Neural progenitor cell (in vitro differentiated cells): ENCODE data around the gene IQSEC1. TPM values are rescaled to one million over a fixed set of nuclear protein-coding genes. Genes with fewer than 3 reads are reported as not detected.

Experiments
- DNase-seq: peaks from one replicate; pipeline ENCODE4 v3.0.0-alpha.2; 2016; ENCODE audit warnings: low spot score
- H2AFZ ChIP-seq: fragments of 200-600 bp; sonication (generic); replicated peaks from 2 replicates; pipeline ENCODE4 v1.6.1; 2016; ENCODE audit warnings: antibody characterized with exemption
- H3F3A ChIP-seq: fragments of 200-600 bp; sonication (generic); 2 replicates; pipeline ENCODE4 v1.6.1; 2016; ENCODE audit warnings: antibody characterized with exemption, low read depth
- H3K27ac ChIP-seq: fragments of 200-600 bp; sonication (generic); 2 replicates; pipeline ENCODE4 v1.5.1; 2016; ENCODE audit warnings: mild to moderate bottlenecking
- H3K27me3 ChIP-seq: fragments of 200-600 bp; sonication (generic); 2 replicates; pipeline ENCODE4 v1.6.1; 2016; ENCODE audit warnings: mild to moderate bottlenecking, moderate library complexity
- H3K36me3 ChIP-seq: fragments of 200-600 bp; sonication (generic); 2 replicates; pipeline ENCODE4 v1.5.1; 2016
- H3K4me1 ChIP-seq: fragments of 200-600 bp; sonication (generic); 2 replicates; pipeline ENCODE4 v1.6.1; 2016; ENCODE audit warnings: mixed run types
- H3K4me2 ChIP-seq: fragments of 200-600 bp; sonication (generic); 2 replicates; pipeline ENCODE4 v1.6.1; 2016
- H3K4me3 ChIP-seq: fragments of 200-600 bp; sonication (generic); 2 replicates; pipeline ENCODE4 v1.5.1; 2016
- H3K79me2 ChIP-seq: fragments of 200-600 bp; sonication (generic); 2 replicates; pipeline ENCODE4 v1.6.1; 2016; ENCODE audit warnings: low read depth
- H3K9ac ChIP-seq: fragments of 200-600 bp; sonication (generic); 2 replicates; pipeline ENCODE4 v1.6.1; 2016
- H3K9me3 ChIP-seq: fragments of 200-600 bp; sonication (generic); 2 replicates; pipeline ENCODE4 v1.5.1; 2016; ENCODE audit warnings: low read depth
- H4K20me1 ChIP-seq: fragments of 200-600 bp; sonication (generic); 2 replicates; pipeline ENCODE4 v1.6.1; 2016; ENCODE audit warnings: low read depth
- H3K27ac Mint-ChIP-seq: 3 replicates; pipeline ENCODE4 v1.8.0; 2021; ENCODE audit warnings: mixed read lengths
- H3K27me3 Mint-ChIP-seq: 2 replicates; pipeline ENCODE4 v1.8.0; 2022; ENCODE audit warnings: low read depth, mild to moderate bottlenecking, inconsistent platforms, moderate library complexity, mixed read lengths; ENCODE audit not compliant: insufficient read depth
- H3K36me3 Mint-ChIP-seq: 3 replicates; pipeline ENCODE4 v1.8.0; 2021; ENCODE audit warnings: mixed read lengths
- H3K4me1 Mint-ChIP-seq: 3 replicates; pipeline ENCODE4 v1.8.0; 2021; ENCODE audit warnings: mixed read lengths
- H3K4me3 Mint-ChIP-seq: 3 replicates; pipeline ENCODE4 v1.8.0; 2021; ENCODE audit warnings: mild to moderate bottlenecking, moderate library complexity, mixed read lengths
- H3K9me3 Mint-ChIP-seq: 3 replicates; pipeline ENCODE4 v1.8.0; 2020; ENCODE audit warnings: mixed read lengths
- EZH2 ChIP-seq: fragments of 200-600 bp; sonication (generic); IDR thresholded peaks from 2 replicates; pipeline ENCODE4 v1.6.1; 2017; ENCODE audit warnings: antibody characterized with exemption, mild to moderate bottlenecking, moderate library complexity
- EZH2phosphoT487 ChIP-seq: fragments of 200-600 bp; sonication (generic); IDR thresholded peaks from 2 replicates; pipeline ENCODE4 v1.6.1; 2017; ENCODE audit warnings: antibody characterized with exemption
- total RNA-seq: library from RNA; depleted of rRNA; stranded (reverse); fragments of >200 nt; gene quantifications from 2 replicates; pipeline ENCODE4 v1.2.3, GENCODE V29; 2015; ENCODE audit warnings: low replicate concordance
- TF ChIP-seq, protein P1 (sequence below): fragments of 200-600 bp; sonication (generic); IDR thresholded peaks from 2 replicates; pipeline ENCODE4 v1.5.1; 2017; ENCODE audit warnings: antibody characterized with exemption, mild to moderate bottlenecking

The IQSEC1 gene
- total RNA-seq, 1 donor from 2014 or later: 8.9 TPM

DNA sequence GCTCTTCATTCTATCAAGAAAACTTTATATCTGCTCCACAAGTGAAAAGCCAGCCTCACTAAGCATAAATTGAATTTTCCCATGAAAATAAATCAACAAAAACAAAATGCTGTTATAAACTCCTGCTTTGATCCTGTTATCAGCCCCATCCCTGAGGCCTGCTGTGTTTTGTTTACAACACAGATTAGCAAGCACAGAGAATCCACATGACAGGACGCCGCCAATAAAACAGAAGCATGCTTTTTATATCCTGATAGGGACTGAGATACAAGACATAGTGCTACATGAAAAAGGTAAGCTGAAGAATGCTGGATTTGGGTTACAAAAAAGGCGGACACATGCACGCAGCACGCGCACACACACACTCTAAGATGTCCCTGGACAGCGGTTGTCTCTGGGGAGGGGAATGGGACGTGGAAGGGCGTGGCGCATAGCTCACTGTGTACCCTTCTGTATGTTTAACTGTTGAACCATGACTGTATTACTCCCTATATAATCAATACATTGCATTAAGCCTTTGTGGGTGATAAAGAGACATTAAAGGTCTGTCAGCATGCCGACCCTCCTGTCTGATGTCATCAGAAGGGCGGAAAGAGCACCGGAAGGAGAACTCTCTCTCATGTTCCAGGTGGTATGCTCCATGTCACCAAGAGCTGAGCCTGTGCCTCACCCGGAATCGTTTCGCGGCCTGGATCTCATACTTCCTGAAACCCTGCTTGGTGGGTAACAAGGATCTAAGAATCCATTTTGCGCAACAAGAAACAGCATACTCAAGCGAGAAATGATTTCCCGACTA lies 93.9 kb downstream of the IQSEC1 start:
- Histone ChIP-seq H3K4me2 (no peak overlapping the region), H3K79me2 (no peaks in the 10 kb centered on the region), H3K36me3 (no peaks in the 10 kb centered on the region), H3K4me3 (no peak overlapping the region), H3F3A (peaks cover 4% of the 10 kb centered on the region), H3K9me3 (no peaks in the 10 kb centered on the region), H2AFZ (no peak overlapping the region), H3K4me1 (no peaks in the 10 kb centered on the region), H3K27ac (no peak overlapping the region), H4K20me1 (peaks cover 34% of the 10 kb centered on the region), H3K27me3 (no peaks in the 10 kb centered on the region), H3K9ac (no peak overlapping the region)
- H3K36me3 Mint-ChIP-seq: no peaks in the 10 kb centered on the region
- H3K27me3 Mint-ChIP-seq: peaks cover 2% of the 10 kb centered on the region
- peaks cover 30% of the 10 kb centered on the region for H3K4me1 Mint-ChIP-seq
- TF ChIP-seq EZH2 (no peak), EZH2phosphoT487 (no peak)
- TF ChIP-seq, protein P1, sequence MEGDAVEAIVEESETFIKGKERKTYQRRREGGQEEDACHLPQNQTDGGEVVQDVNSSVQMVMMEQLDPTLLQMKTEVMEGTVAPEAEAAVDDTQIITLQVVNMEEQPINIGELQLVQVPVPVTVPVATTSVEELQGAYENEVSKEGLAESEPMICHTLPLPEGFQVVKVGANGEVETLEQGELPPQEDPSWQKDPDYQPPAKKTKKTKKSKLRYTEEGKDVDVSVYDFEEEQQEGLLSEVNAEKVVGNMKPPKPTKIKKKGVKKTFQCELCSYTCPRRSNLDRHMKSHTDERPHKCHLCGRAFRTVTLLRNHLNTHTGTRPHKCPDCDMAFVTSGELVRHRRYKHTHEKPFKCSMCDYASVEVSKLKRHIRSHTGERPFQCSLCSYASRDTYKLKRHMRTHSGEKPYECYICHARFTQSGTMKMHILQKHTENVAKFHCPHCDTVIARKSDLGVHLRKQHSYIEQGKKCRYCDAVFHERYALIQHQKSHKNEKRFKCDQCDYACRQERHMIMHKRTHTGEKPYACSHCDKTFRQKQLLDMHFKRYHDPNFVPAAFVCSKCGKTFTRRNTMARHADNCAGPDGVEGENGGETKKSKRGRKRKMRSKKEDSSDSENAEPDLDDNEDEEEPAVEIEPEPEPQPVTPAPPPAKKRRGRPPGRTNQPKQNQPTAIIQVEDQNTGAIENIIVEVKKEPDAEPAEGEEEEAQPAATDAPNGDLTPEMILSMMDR: no peak
- no peaks in the 10 kb centered on the region for H3K9me3 Mint-ChIP-seq
- no peak for DNase-seq
- no peak overlapping the region for H3K27ac Mint-ChIP-seq
- no peak overlapping the region for H3K4me3 Mint-ChIP-seq

DNA sequence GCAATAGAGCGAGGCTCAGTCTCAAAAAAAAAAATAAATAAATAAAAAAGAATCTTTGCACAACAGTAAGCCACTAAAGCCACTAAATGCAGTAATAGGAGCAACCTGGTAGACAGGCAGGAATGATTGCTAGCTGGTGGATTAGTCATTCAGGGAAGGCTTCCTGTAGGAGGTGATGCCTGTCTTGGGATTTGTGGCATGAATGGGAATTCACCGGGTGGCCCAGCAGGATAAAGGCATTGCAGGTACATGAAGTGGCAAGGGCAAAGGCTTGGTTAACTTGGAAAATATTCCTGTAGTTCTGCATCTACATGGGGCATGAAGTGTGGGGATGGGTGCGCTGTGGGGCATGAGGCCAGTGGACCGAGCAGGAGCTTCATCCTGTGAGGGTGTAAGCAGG lies 94.5 kb downstream of the IQSEC1 start:
- Mint-ChIP-seq H3K36me3 (no peaks in the 10 kb centered on the region), H3K9me3 (no peaks in the 10 kb centered on the region), H3K27ac (no peak overlapping the region), H3K27me3 (peaks cover 2% of the 10 kb centered on the region), H3K4me1 (peaks cover 27% of the 10 kb centered on the region), H3K4me3 (no peak overlapping the region)
- Histone ChIP-seq H3K4me2 (no peak overlapping the region), H3K4me1 (no peaks in the 10 kb centered on the region), H3K4me3 (no peak overlapping the region), H3K9me3 (no peaks in the 10 kb centered on the region), H3K27ac (no peak overlapping the region), H4K20me1 (peaks cover 28% of the 10 kb centered on the region), H3K79me2 (no peaks in the 10 kb centered on the region), H3K27me3 (no peaks in the 10 kb centered on the region), H3K36me3 (no peaks in the 10 kb centered on the region), H3F3A (peaks cover 3% of the 10 kb centered on the region), H2AFZ (no peak overlapping the region), H3K9ac (no peak overlapping the region)
- DNase-seq: no peak
- TF ChIP-seq, protein P1: no peak
- no peak for TF ChIP-seq EZH2
- no peak for TF ChIP-seq EZH2phosphoT487

DNA sequence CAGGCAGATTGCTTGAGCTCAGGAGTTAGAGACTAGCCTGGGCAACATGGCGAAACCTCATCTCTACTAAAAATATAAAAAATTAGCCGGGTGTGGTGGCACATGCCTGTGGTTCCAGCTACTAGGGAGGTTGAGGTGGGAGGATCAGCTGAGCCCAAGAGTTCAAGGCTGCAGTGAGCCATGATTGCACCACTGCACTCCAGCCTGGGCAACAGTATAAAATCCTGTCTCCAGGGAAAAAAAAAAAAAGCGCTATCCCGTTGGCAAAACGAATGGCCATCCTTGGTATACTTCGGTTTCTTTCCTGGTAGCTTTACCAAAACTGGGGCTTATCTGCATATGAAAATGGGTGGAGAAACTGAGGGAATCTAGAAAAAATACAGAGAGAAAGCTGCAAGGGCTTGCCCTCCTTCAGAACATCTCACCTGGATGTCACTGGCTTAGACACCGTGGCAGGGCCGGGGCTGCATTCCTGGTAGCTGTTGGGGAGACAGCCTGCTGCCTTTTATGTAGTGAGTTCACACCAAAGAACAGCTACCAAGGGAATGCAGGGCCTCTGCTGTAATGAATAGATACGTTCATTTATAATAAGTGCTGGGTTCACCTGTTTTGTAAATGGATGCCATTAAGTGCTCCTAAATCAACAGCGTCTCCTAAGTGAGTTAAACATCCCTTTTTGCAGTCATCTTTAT lies 96.0 kb downstream of the IQSEC1 start:
- Histone ChIP-seq H3K36me3 (no peaks in the 10 kb centered on the region), H3K27ac (no peak overlapping the region), H3K27me3 (no peaks in the 10 kb centered on the region), H3K4me3 (no peak overlapping the region), H3K79me2 (no peaks in the 10 kb centered on the region), H3K9ac (no peak overlapping the region), H4K20me1 (peaks cover 21% of the 10 kb centered on the region), H3F3A (peaks cover 3% of the 10 kb centered on the region), H3K4me2 (no peak overlapping the region), H3K4me1 (no peaks in the 10 kb centered on the region), H3K9me3 (no peaks in the 10 kb centered on the region), H2AFZ (no peak overlapping the region)
- H3K9me3 Mint-ChIP-seq: no peaks in the 10 kb centered on the region
- no peaks in the 10 kb centered on the region for H3K36me3 Mint-ChIP-seq
- H3K4me3 Mint-ChIP-seq: no peak overlapping the region
- no peak for DNase-seq
- TF ChIP-seq, protein P1: no peak
- TF ChIP-seq EZH2phosphoT487 (no peak), EZH2 (no peak)
- peaks cover 25% of the 10 kb centered on the region for H3K4me1 Mint-ChIP-seq
- no peak overlapping the region for H3K27ac Mint-ChIP-seq
- peaks cover 2% of the 10 kb centered on the region for H3K27me3 Mint-ChIP-seq
